GM19239 (cell line): ENCODE measurements around the gene SMAD1.

Experiments
- DNase-seq: peaks from one replicate; pipeline ENCODE4 v3.0.0; 2011; ENCODE audit warnings: low spot score; ENCODE audit not compliant: insufficient read length
- FAIRE-seq: peaks from 2 replicates; lab custom pipeline; 2011; peaks lifted over from hg19 to GRCh38; lab: Jason Lieb, UNC

SMAD1 gene

DNA sequence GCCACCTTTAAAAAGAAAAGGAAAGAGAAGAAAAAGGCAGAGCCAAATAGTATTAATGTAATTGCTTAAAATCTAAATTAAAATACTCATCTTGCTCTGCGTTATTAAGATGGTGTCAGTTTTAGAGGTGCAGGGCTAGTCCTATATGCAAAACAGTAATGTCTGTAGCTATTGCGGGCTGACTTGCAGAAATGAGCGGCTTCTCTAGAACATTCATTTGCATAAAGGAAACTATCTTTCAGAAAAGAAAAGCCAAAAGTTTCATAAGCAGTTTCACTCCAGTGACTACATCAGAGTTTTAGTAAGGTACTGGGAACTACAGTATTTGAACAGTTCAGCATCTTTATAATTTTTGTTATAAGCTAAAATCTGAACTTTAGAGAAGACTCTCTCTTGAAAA lies 6.0 kb downstream of the SMAD1 start:
- DNase-seq (peak; percentile 56), FAIRE-seq (peak; percentile 97)

DNA sequence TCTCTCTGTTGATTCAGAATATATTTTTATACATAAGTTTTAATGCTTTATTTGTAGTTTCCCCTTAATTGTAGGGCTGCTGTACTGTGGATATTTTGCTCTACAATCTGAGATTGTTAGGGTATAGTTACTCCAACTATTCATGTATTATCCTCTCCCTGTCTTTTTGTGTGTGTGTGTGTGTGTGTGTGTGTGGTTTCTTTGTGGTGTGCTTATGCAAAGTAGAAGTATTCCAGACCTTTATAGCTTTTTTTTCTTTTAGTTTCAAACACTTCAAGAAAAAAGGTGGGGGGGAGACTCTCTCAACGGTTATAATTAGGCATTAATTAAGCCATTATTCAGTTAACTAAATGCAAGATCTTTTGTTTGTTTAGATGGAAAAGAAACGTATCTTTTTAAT lies 6.7 kb downstream of the SMAD1 start:
- FAIRE-seq, result no peak

DNA sequence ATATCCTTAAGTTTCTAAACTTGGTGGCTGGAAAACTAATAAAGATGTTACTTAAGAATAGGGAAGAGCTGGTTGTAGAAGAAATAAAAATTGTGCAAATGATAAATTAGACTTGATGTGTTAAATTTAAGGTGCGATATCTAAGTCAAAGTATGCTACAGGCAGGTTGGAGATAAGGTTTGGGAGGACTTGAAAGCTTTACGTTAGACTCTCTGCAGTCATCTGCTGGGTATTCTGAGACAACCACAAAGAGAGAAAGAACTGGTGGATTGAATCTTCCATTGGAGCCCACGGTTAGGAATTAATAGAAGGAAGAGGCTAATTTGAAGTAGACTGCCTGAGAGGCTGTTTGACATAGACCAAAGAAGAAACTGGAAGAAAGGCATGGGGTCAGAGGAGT lies 7.9 kb downstream of the SMAD1 start:
- FAIRE-seq, result peak; percentile 47
- no peak for DNase-seq

More for the DNA sequence above, 6.7 kb downstream of the SMAD1 start:
- DNase-seq, result no peak

DNA sequence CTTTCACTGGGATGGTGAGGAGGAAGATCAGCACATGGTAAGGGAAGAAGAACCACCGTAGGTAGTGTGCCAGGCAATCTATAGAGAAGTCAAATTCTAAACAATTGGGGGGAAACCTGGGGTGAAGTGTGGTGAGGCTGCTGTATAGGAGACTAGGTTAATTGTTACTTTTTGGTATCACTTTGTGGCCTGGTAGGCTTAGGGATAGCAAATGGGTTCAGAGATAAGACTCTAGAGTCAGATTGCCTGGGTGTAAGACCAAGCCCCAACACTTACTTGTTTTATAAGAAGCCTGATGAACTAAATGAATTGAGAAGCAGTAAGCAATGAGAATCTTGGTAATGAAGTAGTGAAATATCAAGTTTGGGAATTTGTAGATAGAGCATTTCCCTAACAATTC lies 8.7 kb downstream of the SMAD1 start:
- peak; percentile 80 for FAIRE-seq
- no peak for DNase-seq

DNA sequence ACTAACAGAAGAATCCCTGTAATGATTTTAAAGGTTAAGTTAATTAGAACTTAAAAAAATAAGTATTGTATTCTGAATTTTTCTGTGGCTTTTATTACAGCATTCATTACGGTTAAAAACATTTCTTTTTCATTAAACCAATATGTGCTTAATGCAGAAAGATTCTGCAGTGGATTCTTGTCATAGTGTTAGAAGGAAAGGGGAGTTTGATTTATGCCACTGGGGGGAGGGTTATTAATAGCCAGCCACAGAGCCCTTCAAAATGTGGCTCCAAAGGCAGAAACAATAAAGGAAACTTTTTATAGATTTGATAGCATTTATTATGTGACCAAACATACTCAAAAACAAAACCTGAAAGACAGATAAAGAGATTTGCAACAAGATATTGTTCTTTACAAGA lies 9.1 kb downstream of the SMAD1 start:
- DNase-seq, result no peak
- no peak for FAIRE-seq

DNA sequence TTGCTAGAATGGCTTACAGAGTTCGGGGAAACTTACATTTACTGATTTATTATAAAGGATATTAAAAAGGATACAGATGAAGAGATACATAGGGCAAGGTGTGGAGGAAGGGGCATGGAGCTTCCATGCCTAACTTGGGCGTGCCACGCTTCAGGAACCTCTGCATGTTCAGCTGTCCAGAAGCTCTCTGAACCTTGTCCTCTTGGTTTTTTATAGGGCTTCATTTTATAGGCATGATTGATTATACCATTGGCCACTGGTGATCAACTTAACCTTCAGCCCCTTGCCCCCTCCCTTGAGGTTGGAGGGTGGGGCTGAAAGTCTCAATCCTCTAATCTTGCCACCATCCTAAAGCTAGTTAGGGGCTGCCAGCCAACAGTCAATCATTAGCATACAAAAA lies 10.7 kb downstream of the SMAD1 start:
- FAIRE-seq, result no peak

DNA sequence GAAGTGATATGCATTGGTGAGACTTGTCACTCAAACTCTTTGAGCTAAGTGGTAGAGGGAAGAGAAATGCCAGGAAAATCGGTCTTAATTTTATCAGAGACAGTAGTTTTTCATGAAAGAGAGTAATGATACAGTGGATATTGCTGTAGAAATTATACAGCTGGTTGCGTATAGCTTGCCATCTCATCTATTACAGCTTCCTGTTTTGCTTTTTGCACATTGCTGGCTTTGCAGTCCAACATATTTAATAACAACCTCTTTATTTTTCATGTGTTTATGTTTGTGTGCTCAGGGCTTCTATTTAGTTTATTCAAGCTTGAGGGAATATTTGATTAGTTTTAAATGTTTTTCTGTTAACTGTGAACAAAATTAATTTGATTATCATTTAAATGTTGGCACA lies 11.5 kb downstream of the SMAD1 start:
- DNase-seq, result no peak

More for the DNA sequence above, 10.7 kb downstream of the SMAD1 start:
- no peak for DNase-seq

DNA sequence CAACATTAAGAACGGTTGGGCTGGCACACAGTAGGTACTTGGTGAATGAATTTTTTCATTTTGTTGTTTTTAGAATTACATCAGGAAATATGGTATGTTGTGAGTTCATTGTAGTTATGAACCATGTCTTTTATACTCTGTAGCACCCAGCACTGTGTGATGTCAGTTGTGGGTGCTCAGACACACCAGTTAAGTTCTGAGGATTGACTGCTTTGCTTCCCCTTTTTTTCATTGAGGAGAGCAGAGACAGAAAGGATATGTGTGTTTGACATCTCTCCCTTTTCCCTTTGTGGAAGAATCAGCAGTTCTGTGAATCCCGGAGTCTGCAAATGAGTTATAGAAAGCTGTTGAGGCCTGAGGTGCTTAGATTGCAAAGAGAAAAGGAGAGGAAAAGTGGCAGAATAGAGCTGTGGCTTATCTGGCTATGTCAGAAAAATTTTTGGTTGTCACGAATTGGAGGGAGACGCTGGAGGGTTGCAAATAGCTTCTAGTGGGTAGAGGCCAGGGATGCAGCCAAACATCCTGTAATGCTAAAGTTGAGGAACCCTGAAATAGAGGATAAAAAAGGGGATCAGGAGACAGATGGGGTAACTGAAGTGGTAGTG lies 13.1 kb downstream of the SMAD1 start:
- no peak for FAIRE-seq
- no peak for DNase-seq

More for the DNA sequence above, 11.5 kb downstream of the SMAD1 start:
- FAIRE-seq, result no peak

DNA sequence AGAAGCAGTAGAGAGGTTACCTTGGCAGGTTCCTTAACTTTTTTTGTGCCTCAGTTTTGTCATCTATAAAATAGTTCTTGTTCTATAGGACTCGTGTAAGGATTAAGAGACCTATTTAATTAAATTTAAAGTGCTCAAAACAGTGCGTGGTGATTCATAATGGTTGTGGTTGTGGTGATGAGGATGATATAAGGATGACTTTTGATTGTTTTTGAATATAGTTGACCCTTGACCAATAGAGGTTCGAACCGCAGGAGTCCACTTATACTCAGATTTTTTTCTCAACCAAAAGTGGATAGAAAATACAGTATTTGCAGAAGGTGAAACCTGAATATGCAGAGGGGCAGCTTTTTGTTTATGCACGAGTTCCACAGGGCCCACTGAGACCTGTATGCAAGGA lies 14.6 kb downstream of the SMAD1 start:
- FAIRE-seq, result no peak

DNA sequence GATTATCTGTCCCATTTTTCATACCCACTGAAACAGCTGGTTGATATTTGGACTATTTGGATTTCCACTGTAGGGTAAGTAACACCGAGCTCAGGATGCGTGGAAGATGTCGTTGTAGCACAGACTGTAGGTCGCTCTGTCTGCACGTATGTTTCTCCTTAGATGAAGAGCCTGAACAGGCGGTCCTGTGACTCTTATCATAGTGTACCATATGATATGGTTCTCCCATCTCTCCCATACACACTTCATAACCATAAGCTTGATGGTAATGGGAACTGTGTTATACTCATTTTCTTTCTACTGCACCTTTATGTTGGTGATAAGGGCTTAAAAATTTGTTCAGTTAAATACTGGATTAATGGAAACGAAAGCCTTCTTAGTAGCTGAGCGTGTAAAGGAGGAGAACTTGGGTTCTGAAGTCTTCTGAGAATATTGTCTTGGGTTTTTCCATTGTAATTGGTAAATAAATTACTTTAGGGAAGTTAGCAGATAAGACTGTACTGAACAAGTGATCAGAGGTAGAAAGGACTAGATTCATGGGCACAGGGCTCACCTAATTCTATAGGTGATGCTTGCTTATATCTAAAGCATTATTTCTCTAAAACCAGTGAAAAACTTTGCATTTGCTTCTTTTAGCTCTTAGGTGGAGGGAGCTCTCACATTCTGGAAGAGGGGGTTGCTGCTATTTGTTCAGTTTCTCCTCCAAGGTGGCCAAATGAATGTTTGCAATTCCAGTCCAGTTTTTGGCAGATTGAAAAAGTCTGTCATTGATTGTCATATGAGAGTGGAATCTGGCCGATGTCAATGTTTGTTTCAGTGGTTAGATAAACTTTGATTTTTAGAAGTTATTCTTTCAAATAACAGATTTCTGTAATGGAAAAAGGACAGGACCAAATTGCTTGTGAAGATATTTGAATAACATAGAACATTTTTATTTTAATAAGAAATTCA lies 15.8 kb downstream of the SMAD1 start:
- DNase-seq (no peak), FAIRE-seq (peak; percentile 40)

More for the DNA sequence above, 14.6 kb downstream of the SMAD1 start:
- no peak for DNase-seq

DNA sequence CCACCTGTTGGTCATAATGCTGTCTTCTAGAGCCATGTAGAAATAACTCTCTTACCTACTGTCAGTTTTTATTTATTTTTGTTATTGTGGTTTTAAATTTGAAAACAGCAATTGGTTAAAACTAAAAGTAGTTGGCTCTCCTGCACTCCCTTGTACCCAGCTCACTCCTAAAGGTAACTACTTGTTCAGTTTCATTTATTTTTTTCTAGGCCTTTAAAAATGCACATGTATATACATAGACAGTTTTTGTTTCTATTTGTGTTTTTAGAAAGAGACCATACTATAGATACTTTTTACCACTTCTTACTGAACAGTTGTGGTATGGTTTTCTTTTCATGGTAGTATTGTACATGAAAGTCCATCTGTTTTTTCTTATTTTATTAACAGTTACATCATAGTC lies 16.8 kb downstream of the SMAD1 start:
- FAIRE-seq (no peak), DNase-seq (no peak)

DNA sequence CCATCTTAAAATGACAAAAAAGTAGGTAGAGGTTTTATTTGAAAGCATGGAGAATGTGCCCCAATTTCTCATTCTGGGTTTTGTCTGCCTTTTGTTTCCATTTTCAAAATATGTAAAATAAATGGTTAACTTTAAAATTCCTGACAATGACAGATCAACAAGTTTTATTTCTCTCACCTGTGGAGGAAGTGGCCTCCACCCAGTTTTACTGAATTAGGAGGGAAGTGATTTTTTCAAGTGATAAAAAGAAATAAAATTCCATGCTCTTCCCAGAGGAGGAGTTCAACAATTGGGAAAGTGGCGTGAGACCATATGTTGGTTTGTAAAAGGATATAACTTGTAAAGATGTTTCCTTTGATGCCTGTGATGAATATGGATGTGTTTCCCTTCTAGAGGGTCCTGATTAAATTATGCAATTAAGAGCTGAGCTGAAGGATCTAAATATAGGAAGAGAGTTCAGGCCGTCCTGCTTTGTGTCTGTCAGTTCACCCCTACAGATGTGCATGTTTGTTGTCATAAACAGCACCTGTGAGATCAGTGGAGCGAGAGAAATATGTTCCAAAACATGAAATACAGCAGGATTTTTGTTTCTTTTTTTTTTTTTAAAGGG lies 19.5 kb downstream of the SMAD1 start:
- DNase-seq (no peak), FAIRE-seq (peak; percentile 79)

DNA sequence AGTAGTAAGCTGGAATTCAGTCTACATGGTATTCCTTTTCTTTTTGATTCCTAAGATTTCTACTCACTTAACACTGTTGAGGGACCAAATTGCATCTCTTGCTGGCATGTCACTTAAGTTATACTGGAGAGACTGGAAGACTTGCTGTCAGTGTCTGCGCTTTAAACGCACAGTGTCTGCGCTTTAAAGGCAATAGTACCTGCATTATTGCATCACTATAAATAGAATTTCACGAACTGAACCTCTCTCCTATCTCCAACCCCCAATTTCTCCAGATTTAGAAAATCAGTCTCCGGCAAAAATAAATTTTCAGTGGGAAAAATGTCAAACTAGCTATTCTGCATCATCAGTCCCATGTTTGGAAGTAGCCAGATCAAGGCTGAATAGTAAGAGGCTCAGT lies 21.2 kb downstream of the SMAD1 start:
- FAIRE-seq (no peak), DNase-seq (no peak)

DNA sequence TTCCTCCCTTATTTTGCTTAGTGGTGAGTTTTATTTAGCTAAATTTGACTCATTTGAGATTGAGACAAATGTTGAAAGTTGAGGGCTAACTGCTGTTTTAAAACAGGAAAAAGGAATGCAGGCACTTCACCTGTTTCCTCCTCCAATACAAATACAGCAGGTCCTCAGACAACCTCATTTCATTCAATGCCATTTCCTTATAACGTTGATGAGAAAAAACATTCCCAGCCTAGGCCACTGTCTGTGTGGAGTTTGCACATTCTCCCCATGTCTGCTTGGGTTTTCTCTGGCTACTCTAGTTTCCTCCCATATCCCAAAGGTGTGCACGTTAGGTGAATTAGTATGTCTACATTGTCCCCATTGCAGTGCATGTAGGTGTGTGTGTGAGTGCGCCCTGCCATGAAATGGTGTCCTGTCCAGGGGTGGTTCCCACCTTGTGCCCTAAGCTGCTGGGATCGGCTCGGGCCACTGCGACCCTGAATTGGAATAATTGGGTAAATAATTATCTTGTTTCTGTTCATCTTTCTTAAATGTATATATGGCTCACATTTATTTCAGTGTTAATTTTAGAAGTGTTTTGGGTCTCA lies 21.9 kb downstream of the SMAD1 start:
- DNase-seq (no peak), FAIRE-seq (peak; percentile 58)

DNA sequence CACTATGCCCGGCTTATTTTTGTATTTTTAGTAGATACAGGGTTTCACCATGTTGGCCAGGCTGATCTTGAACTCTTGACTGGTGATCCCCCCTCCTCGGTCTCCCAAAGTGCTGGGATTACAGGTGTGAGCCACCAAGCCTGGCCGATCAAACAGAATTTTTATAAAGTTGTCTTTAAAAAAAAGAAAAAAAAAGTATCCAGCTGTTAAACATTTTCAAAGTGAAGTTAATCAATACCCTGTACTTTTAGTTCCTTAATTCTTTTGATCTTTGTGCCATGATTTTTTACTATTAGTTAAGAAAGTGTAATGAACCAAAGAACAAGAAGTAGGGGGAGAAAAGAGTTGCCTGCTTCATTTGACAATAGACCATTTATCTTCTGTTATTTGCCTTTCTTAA lies 24.3 kb downstream of the SMAD1 start:
- DNase-seq (no peak), FAIRE-seq (no peak)

DNA sequence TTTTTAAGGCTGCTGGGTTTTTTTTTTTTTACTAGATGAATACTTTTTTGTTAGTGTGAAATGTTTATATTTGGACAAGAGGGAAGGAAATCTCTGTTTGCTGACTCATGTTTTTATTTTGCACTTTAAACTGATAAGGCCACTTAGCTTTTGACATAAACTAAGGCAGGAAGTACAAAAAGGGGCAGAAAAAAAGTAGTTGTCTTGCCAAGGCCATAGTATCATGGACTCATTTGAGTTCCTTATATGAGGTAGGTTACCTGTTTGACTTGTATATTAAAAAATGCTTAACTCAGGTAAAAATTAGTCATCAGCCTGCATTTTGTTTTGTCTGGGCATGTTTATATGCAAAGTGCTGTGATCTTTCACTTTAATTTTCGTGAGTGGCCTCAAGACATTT lies 26.0 kb downstream of the SMAD1 start:
- DNase-seq (no peak), FAIRE-seq (peak; percentile 44)

DNA sequence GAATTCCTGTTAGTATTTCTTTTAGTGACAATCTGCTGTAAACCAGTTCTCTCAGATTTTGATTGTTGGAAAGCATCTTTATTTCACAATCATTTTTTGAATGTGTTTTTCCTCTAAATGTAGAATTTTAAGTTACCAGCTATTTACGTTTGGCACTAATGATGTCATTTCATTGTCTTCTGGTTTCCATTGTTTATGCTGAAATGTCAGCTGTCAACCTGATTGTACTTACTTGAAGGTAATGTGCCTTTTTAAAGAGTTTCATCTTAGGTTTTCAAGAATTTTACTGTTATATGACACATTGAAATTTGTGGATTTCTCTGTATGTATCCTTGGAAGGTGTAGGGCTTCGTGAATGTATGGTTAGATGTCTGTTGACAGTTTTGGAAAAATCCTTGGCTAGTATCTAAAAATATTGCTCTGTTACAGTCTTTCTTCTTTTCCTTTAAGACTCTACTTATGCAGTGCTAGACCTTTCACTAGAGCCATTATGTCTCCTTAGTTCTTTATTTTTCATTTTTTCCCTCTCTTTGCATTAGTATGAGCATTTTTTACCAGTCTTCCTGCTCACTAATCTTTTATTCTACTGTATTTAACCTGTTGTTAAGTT lies 30.4 kb downstream of the SMAD1 start:
- DNase-seq (no peak), FAIRE-seq (no peak)

DNA sequence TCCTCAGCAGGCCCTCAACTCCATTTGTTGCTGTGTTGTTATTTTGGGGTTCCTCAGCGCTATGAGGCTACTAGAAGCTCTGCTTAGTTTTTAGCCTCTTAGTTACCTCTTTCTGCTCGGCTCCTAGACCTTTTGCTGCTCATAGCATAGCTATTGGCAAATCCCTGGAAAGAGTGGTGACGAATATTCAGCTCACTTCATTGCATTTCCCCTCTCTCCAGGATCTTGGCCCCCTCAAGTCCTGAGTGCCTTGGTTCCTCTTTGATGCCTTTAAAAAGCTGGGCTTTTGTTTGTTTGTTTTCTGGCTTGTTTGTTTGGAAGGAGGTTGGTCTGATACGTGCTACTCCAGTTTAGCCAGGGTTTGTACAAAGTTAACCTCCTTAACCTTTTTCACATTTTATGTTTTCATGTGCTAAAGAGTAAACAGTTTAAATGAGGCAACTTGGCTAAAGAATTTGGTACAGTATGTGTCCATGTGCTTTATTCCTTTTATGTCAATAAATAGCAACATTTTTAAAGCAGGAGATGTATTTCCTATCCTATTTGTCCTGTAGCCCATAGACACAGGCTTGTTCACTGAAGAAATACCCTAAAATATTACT lies 31.5 kb downstream of the SMAD1 start:
- FAIRE-seq (no peak), DNase-seq (no peak)

DNA sequence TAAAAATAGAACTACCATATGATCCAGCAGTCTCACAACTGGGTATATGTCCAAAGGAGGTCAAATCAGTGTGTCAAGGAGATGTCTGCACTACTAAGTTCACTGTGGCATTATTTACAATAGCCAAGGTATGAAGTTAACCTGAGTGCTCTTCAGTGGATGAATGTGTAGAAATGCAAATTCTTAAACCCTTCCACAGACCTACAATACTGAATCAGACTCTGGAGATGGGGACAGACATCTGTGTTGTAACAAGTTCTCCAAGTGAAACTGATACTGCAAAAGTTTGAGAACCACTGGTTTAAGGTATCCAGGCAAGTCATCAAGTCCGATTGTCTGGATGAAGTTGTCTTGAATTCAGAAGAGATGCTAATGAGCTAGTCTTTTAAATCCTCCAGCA lies 38.5 kb downstream of the SMAD1 start:
- peak; percentile 49 for FAIRE-seq
- no peak for DNase-seq

DNA sequence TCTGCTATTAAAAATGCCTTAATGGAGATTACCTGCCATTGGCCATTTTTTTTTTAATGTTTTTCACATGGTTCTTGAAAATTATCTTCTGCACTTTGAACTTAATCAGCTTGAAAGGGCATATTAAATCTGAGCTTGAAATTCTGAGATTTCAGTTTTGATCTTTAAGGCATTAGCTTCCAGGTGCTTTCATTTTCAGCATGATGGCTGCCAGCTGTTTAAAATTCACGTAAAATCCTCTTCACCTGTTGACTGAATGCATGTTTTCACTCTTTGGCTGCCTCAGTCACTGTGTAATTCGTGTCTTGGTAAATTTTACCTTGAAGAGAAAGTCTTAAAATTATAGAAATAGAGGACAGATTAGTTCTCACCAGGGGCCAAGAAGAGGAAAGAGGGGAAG lies 39.6 kb downstream of the SMAD1 start:
- FAIRE-seq, result no peak

More for the DNA sequence above, 39.6 kb downstream of the SMAD1 start:
- no peak for DNase-seq
